ENCODE results near the gene MRGPRD.

GRCh38 chr11:69022260-69022659 lies 41.5 kb upstream of the MRGPRD start:
- TF ChIP-seq BHLHE40 (IDR thresholded peaks at IDR 0.05; ENCODE audit: borderline replicate concordance) (no peak), SP1 (IDR thresholded peaks at IDR 0.05) (no peak), TARDBP (IDR thresholded peaks at IDR 0.05) (no peak), HDGF (IDR thresholded peaks at IDR 0.05; ENCODE audit: borderline replicate concordance) (no peak), SUZ12 (IDR thresholded peaks at IDR 0.05) (no peak), ELF4 (IDR thresholded peaks at IDR 0.05) (no peak), FOXM1 (IDR thresholded peaks at IDR 0.05; ENCODE audit: borderline replicate concordance) (no peak), ZNF384 (IDR thresholded peaks at IDR 0.05) (no peak), L3MBTL2 (conservative IDR thresholded peaks at IDR 0.05) (no peak), CTBP1 (IDR thresholded peaks at IDR 0.05; ENCODE audit: borderline replicate concordance) (no peak)

Data from HEK293T (cell line).